ENCODE results near the gene ARHGAP21. TPM values are rescaled to one million over a fixed set of nuclear protein-coding genes. Genes with fewer than 3 reads are reported as not detected.
"Not testable (repeated sequence)": the region's sequence is repeated elsewhere in the genome, so short reads cannot be mapped to it uniquely, and the experiment has no call there.

Gene ARHGAP21
- total RNA-seq: 10 to 100 TPM; 53.2 to 87.8 (median 61.9) TPM
- polyA plus RNA-seq: 10 to 100 TPM; 25.2 to 26.4 (median 26.2) TPM

GRCh38 chr10:24723788-24724380 lies at the start of gene ARHGAP21:
ARHGAP21 (minus strand) TSS chr10:24723887; CDS start chr10:24721899, 1,988 bp downstream.
- intact Hi-C loops (cut with DNase I): loop anchor here (2.0 to 5.0 kb wide), 4 partner anchors 82 to 293 kb away; partner anchors contain the start of genes ENKUR, PRTFDC1 and THNSL1
- TF ChIP-seq POLR2AphosphoS5 (IDR thresholded peaks at IDR 0.05) (peak; percentile 30 to 61 (median 48)), EP300 (IDR thresholded peaks at IDR 0.05) (no peak), POLR2A (IDR thresholded peaks at IDR 0.05) (peak in 1 of 2 donors; percentile 12), CTCF (IDR thresholded peaks at IDR 0.05) (no peak)
- Histone ChIP-seq H3K4me1 (peaks cover 0 to 39% (median 23%) of the 10 kb centered on the region in 4 donors), H3K9me3 (no peaks in the 10 kb centered on the region), H3K4me3 (peak within 1 kb of the TSS; percentile 75 to 92 (median 90)), H3K27me3 (no peaks in the 10 kb centered on the region), H3K36me3 (no peaks in the 10 kb centered on the region), H3K27ac (peak within 1 kb of the TSS; percentile 91 to 99 (median 98))
- peak; percentile 87 for DNase-seq
- WGBS, 2 donors: 0 to 1% methylated on average over 46 of the region's 46 CpGs

GRCh38 chr10:24771943-24772694 lies 48.4 kb upstream of the ARHGAP21 start:
- WGBS, 2 donors: 86 to 100% methylated on average over 1 of the region's 1 CpG

GRCh38 chr10:24764991-24765390 lies 41.3 kb upstream of the ARHGAP21 start:
- H3K36me3 ChIP-seq; H3K27me3 ChIP-seq; H3K27ac ChIP-seq; H3K9me3 ChIP-seq; intact Hi-C loops (cut with DNase I); H3K4me3 ChIP-seq; DNase-seq: not testable (repeated sequence)
- H3K4me1 ChIP-seq: peaks cover 0 to 18% (median 9%) of the 10 kb centered on the region in 4 donors
- 0 to 36% methylated on average over 1 of the region's 1 CpG for WGBS, 2 donors

More at GRCh38 chr10:24771943-24772694, 48.4 kb upstream of the ARHGAP21 start:
- Histone ChIP-seq H3K4me3 (no peak overlapping the region), H3K9me3 (no peaks in the 10 kb centered on the region), H3K36me3 (no peaks in the 10 kb centered on the region), H3K27ac (peak overlapping the region in 1 of 4 donors; percentile 22), H3K4me1 (no peaks in the 10 kb centered on the region), H3K27me3 (no peaks in the 10 kb centered on the region)
- DNase-seq: no peak
- intact Hi-C loops (cut with DNase I): no loop called here
- TF ChIP-seq POLR2AphosphoS5 (IDR thresholded peaks at IDR 0.05): no peak

- Histone ChIP-seq H3K4me1 (peaks cover 0 to 18% (median 9%) of the 10 kb centered on the region in 4 donors), H3K27ac (no peak overlapping the region), H3K27me3 (no peaks in the 10 kb centered on the region), H3K9me3 (no peaks in the 10 kb centered on the region), H3K36me3 (no peaks in the 10 kb centered on the region), H3K4me3 (no peak overlapping the region)
- no peak for DNase-seq
- intact Hi-C loops (cut with DNase I): no loop called here
- WGBS, 2 donors: 71 to 75% methylated on average over 2 of the region's 2 CpGs
- TF ChIP-seq POLR2AphosphoS5 (IDR thresholded peaks at IDR 0.05): no peak
- no peak for TF ChIP-seq EP300 (IDR thresholded peaks at IDR 0.05)
- TF ChIP-seq POLR2A (IDR thresholded peaks at IDR 0.05): no peak
Measured at GRCh38 chr10:24762966-24763623, 39.4 kb upstream of the ARHGAP21 start.

- TF ChIP-seq EP300 (IDR thresholded peaks at IDR 0.05) (no peak), CTCF (IDR thresholded peaks at IDR 0.05) (no peak), POLR2AphosphoS5 (IDR thresholded peaks at IDR 0.05) (peak in 1 of 4 donors; percentile 11), POLR2A (IDR thresholded peaks at IDR 0.05) (no peak)
- intact Hi-C loops (cut with DNase I): no loop called here
- Histone ChIP-seq H3K27ac (no peak overlapping the region), H3K4me3 (no peak overlapping the region), H3K27me3 (no peaks in the 10 kb centered on the region), H3K4me1 (peaks cover 0 to 18% (median 9%) of the 10 kb centered on the region in 4 donors), H3K9me3 (no peaks in the 10 kb centered on the region), H3K36me3 (no peaks in the 10 kb centered on the region)
- 39 to 65% methylated on average over 8 of the region's 8 CpGs for WGBS, 2 donors
- no peak for DNase-seq
Measured at GRCh38 chr10:24762161-24762924, 38.7 kb upstream of the ARHGAP21 start.

Data from sigmoid colon (tissue), 7 donors.